OCI-LY1 (cell line): Measurements from ENCODE around the gene TTC28.

Source experiments
- H2AFZ ChIP-seq: fragments of 200-600 bp; sonication (generic), shearing (Covaris generic); 2 replicates; pipeline ENCODE4 v1.6.0; 2014; ENCODE audit warnings: antibody characterized with exemption, mild to moderate bottlenecking, low read length
- H3F3A ChIP-seq: fragments of 200-600 bp; sonication (generic), shearing (Covaris generic); 2 replicates; pipeline ENCODE4 v1.6.0; 2014; ENCODE audit warnings: mild to moderate bottlenecking, antibody characterized with exemption, low read length, moderate library complexity; ENCODE audit not compliant: insufficient read depth
- H3K27ac ChIP-seq: fragments of 200-600 bp; sonication (generic); 2 replicates; pipeline ENCODE4 v1.5.1; 2014; ENCODE audit warnings: low read length, mixed run types, mild to moderate bottlenecking, low read depth; ENCODE audit not compliant: poor library complexity, severe bottlenecking
- H3K27me3 ChIP-seq: fragments of 200-600 bp; sonication (generic); 2 replicates; pipeline ENCODE4 v1.6.0; 2014; ENCODE audit warnings: antibody characterized with exemption, mild to moderate bottlenecking, low read length, moderate library complexity; ENCODE audit not compliant: insufficient read depth
- H3K36me3 ChIP-seq: fragments of 200-600 bp; sonication (generic); 2 replicates; pipeline ENCODE4 v1.6.1; 2014; ENCODE audit warnings: mild to moderate bottlenecking, antibody characterized with exemption, low read length, moderate library complexity, mixed read lengths; ENCODE audit not compliant: insufficient read depth
- H3K4me1 ChIP-seq: fragments of 200-600 bp; sonication (generic); 2 replicates; pipeline ENCODE4 v1.5.1; 2014; ENCODE audit warnings: mild to moderate bottlenecking, low read length, moderate library complexity; ENCODE audit not compliant: insufficient read depth, severe bottlenecking
- H3K4me2 ChIP-seq: fragments of 200-600 bp; sonication (generic), shearing (Covaris generic); 2 replicates; pipeline ENCODE4 v1.6.1; 2014; ENCODE audit warnings: low read length
- H3K4me3 ChIP-seq: fragments of 200-600 bp; sonication (generic); 2 replicates; pipeline ENCODE4 v1.5.1; 2014; ENCODE audit warnings: low read length, low read depth, mild to moderate bottlenecking, mixed read lengths; ENCODE audit not compliant: poor library complexity, severe bottlenecking
- H3K79me2 ChIP-seq: fragments of 200-600 bp; shearing (Covaris generic); 2 replicates; pipeline ENCODE4 v1.6.1; 2016; ENCODE audit warnings: mixed run types, low read length, mixed read lengths; ENCODE audit not compliant: insufficient read depth
- H3K9ac ChIP-seq: fragments of 200-600 bp; sonication (generic), shearing (Covaris generic); 2 replicates; pipeline ENCODE4 v1.6.1; 2014; ENCODE audit warnings: mild to moderate bottlenecking, low read length, mixed read lengths
- H3K9me2 ChIP-seq: fragments of 200-600 bp; sonication (generic), shearing (Covaris generic); 2 replicates; pipeline ENCODE4 v1.6.1; 2014; ENCODE audit warnings: low read depth, mild to moderate bottlenecking, low read length, mixed read lengths
- H3K9me3 ChIP-seq: fragments of 200-600 bp; shearing (Covaris generic); 2 replicates; pipeline ENCODE4 v1.6.1; 2014; ENCODE audit warnings: low read length, mixed read lengths
- H4K20me1 ChIP-seq: fragments of 200-600 bp; sonication (generic), shearing (Covaris generic); 2 replicates; pipeline ENCODE4 v1.6.0; 2016; ENCODE audit warnings: mild to moderate bottlenecking, low read length; ENCODE audit not compliant: insufficient read depth
- EZH2 ChIP-seq: fragments of 200-600 bp; sonication (generic), shearing (Covaris generic); IDR thresholded peaks from 2 replicates; pipeline ENCODE4 v1.8.0; 2017; ENCODE audit warnings: borderline replicate concordance, mixed run types, mild to moderate bottlenecking, antibody characterized with exemption, low read length, moderate library complexity, mixed read lengths
- TF ChIP-seq, protein P1 (sequence below): fragments of 200-600 bp; sonication (generic), shearing (Covaris generic); IDR thresholded peaks from 2 replicates; pipeline ENCODE4 v1.5.1; 2017; ENCODE audit warnings: mild to moderate bottlenecking, antibody characterized with exemption, low read length, moderate library complexity, mixed read lengths

The TTC28 gene

DNA sequence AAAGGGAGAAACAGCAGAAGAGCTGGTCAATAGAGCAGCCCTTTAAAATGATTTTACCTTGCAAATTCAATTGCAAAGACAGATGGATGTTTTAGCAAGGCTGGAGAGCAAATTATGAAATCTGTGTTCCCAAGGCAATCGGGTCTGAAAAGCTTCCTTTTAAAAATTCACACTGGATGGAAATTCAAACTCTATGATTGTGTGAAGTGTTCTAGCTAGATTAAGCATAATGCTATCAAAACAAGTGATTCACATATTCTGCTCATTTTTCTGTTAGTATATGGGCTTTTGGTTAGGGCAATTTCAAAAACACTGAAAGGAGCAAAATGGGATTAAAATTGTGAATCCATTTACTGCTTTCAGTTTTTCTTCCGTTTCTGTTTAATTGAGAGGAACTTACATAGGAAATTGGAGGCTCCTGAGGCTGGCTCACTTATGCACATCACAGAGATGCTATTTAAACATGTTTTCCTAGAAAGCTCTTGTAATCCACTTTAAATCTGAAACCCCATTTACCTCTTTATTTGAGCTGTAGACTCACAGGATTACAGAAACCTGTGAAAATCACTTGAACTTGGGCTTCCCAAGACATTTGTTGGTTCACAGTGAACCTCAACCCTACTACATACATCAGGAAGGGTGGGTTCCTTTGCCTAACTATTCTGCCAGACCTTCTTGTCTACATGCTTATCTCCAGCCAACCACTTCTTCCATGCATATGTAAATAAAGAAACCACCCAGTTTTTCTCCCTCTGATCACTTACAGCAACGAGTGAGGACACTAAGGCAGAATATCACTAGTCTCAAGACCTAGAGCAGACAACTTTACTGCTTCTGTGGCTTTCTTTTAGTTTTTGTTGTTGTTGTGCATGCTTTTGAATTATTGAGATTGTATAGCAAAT lies 558.7 kb downstream of the TTC28 start:
- TF ChIP-seq, protein P1, sequence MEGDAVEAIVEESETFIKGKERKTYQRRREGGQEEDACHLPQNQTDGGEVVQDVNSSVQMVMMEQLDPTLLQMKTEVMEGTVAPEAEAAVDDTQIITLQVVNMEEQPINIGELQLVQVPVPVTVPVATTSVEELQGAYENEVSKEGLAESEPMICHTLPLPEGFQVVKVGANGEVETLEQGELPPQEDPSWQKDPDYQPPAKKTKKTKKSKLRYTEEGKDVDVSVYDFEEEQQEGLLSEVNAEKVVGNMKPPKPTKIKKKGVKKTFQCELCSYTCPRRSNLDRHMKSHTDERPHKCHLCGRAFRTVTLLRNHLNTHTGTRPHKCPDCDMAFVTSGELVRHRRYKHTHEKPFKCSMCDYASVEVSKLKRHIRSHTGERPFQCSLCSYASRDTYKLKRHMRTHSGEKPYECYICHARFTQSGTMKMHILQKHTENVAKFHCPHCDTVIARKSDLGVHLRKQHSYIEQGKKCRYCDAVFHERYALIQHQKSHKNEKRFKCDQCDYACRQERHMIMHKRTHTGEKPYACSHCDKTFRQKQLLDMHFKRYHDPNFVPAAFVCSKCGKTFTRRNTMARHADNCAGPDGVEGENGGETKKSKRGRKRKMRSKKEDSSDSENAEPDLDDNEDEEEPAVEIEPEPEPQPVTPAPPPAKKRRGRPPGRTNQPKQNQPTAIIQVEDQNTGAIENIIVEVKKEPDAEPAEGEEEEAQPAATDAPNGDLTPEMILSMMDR = no peak
- TF ChIP-seq EZH2 = no peak
- H4K20me1 ChIP-seq = no peaks in the 10 kb centered on the region
- H3K9me3 ChIP-seq = no peaks in the 10 kb centered on the region
- no peak overlapping the region for H3K9ac ChIP-seq
- no peaks in the 10 kb centered on the region for H3K79me2 ChIP-seq
- H2AFZ ChIP-seq = no peak overlapping the region
- H3K27ac ChIP-seq = no peak overlapping the region
- H3K36me3 ChIP-seq = no peaks in the 10 kb centered on the region
- H3K9me2 ChIP-seq = no peaks in the 10 kb centered on the region
- no peaks in the 10 kb centered on the region for H3K4me1 ChIP-seq
- H3F3A ChIP-seq = no peaks in the 10 kb centered on the region
- no peak overlapping the region for H3K4me3 ChIP-seq
- no peaks in the 10 kb centered on the region for H3K27me3 ChIP-seq
- H3K4me2 ChIP-seq = no peak overlapping the region

DNA sequence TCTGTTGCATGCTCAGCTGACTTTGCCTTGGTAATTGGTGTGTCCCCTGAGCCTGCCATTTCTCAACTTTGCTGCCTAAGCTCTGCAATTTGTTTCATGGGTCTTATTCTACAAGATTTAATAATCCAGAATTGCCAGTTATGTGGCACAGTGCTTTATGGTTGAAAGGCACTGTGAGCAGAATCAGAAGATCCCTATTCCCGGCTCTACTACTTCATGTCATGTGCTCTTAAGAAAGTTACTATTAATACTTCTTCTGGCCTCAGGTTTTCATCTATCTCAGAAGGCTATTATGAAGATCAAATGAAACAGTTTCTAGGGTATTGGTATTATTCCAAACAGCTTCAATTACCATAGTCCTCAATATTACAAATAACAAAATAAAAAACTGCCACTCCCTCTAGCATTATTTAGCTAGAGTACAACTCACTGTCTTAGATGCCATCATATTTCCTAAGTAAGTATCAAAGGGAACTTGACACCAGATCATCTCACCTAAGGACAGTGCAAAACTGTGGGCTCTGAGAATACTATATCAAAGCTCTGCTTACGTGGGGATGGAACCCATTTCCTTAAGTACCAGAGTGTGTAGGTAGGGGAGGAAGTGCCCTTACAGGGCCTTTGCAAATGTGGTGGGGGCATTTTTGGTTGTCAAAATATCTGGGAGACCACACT lies 560.5 kb downstream of the TTC28 start:
- Histone ChIP-seq H3K4me2 (no peak overlapping the region), H3K27me3 (no peaks in the 10 kb centered on the region), H3K4me3 (no peak overlapping the region), H3K27ac (no peak overlapping the region), H4K20me1 (no peaks in the 10 kb centered on the region), H3F3A (no peaks in the 10 kb centered on the region), H3K79me2 (no peaks in the 10 kb centered on the region), H3K4me1 (no peaks in the 10 kb centered on the region), H3K9ac (no peak overlapping the region), H3K36me3 (no peaks in the 10 kb centered on the region), H3K9me2 (no peaks in the 10 kb centered on the region), H2AFZ (no peak overlapping the region), H3K9me3 (no peaks in the 10 kb centered on the region)
- no peak for TF ChIP-seq EZH2
- TF ChIP-seq, protein P1 = no peak

DNA sequence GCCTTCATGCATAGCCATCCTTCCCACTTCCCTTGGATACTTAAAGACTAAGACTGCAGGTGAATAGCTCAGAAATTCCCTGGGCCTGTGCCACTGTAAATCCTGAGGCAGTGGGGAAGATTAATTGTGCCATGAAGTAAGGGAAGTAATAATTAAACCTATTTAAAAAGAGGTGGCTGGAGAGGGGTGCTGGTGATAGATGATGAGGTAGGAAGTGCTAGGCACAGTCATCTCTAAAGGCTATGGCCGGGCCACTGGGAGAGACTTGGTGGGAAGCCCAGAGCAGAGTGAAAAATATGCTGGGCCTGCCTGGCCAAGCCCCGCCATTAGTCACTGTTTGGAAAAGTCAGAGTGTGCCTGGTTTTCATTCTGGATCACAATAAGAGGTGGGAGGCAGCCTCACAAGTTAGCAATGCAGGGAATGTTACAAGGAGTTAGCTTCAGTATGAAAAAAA lies 563.4 kb downstream of the TTC28 start:
- Histone ChIP-seq H3K9me2 (no peaks in the 10 kb centered on the region), H3K36me3 (no peaks in the 10 kb centered on the region), H3K4me2 (no peak overlapping the region), H3K27ac (no peak overlapping the region), H2AFZ (no peak overlapping the region), H4K20me1 (no peaks in the 10 kb centered on the region), H3K4me3 (no peak overlapping the region), H3K79me2 (no peaks in the 10 kb centered on the region), H3F3A (no peaks in the 10 kb centered on the region), H3K4me1 (no peaks in the 10 kb centered on the region), H3K9ac (no peak overlapping the region), H3K9me3 (no peaks in the 10 kb centered on the region), H3K27me3 (no peaks in the 10 kb centered on the region)
- TF ChIP-seq, protein P1 = no peak
- no peak for TF ChIP-seq EZH2
